HUES6 (cell line): ENCODE measurements around the gene FAM240B.

Experiments used
- H3K27ac ChIP-seq: 2 replicates; pipeline ENCODE4 v1.7.0; 2013; ENCODE audit warnings: low read depth, mild to moderate bottlenecking, low read length, inconsistent platforms
- H3K27me3 ChIP-seq: 2 replicates; pipeline ENCODE4 v1.6.1; 2013; ENCODE audit warnings: low read length; ENCODE audit not compliant: control insufficient read depth, insufficient read depth
- H3K36me3 ChIP-seq: 2 replicates; pipeline ENCODE4 v1.6.1; 2013; ENCODE audit warnings: low read length; ENCODE audit not compliant: control insufficient read depth, insufficient read depth
- H3K4me1 ChIP-seq: 2 replicates; pipeline ENCODE4 v1.6.1; 2013; ENCODE audit warnings: low read length; ENCODE audit not compliant: control insufficient read depth, insufficient read depth
- H3K4me3 ChIP-seq: 2 replicates; pipeline ENCODE4 v1.5.1; 2013; ENCODE audit warnings: low read depth, low read length
- H3K9ac ChIP-seq: one replicate; pipeline ENCODE4 v1.6.1; 2013; ENCODE audit warnings: mild to moderate bottlenecking, low read length
- H3K9me3 ChIP-seq: 2 replicates; pipeline ENCODE4 v1.6.1; 2013; ENCODE audit warnings: low read depth, low read length; ENCODE audit not compliant: control insufficient read depth, insufficient read depth

FAM240B gene

GRCh38 chr9:38705917-38706316 is 14.0 kb downstream of the FAM240B start:
- Histone ChIP-seq H3K4me3 (no peak overlapping the region), H3K27me3 (no peaks in the 10 kb centered on the region), H3K36me3 (no peaks in the 10 kb centered on the region), H3K9ac (no peak overlapping the region), H3K27ac (no peak overlapping the region), H3K4me1 (peaks cover 6% of the 10 kb centered on the region), H3K9me3 (no peaks in the 10 kb centered on the region; the same call in 1 of the 2 replicates)

- no peaks in the 10 kb centered on the region for H3K36me3 ChIP-seq
- H3K9ac ChIP-seq = no peak overlapping the region
- no peaks in the 10 kb centered on the region for H3K4me1 ChIP-seq
- no peaks in the 10 kb centered on the region; the same call in 1 of the 2 replicates for H3K9me3 ChIP-seq
- no peak overlapping the region for H3K27ac ChIP-seq
- H3K4me3 ChIP-seq = no peak overlapping the region
- no peaks in the 10 kb centered on the region for H3K27me3 ChIP-seq
These were observed 19.2 kb downstream of the FAM240B start for GRCh38 chr9:38700695-38701094.

- no peaks in the 10 kb centered on the region for H3K36me3 ChIP-seq
- no peaks in the 10 kb centered on the region; the same call in 1 of the 2 replicates for H3K9me3 ChIP-seq
- H3K4me3 ChIP-seq = no peak overlapping the region
- no peak overlapping the region for H3K27ac ChIP-seq
- H3K27me3 ChIP-seq = no peaks in the 10 kb centered on the region
- H3K4me1 ChIP-seq = no peaks in the 10 kb centered on the region
- H3K9ac ChIP-seq = no peak overlapping the region
These were observed 20.6 kb downstream of the FAM240B start for GRCh38 chr9:38699337-38699736.

- Histone ChIP-seq H3K4me1 (no peaks in the 10 kb centered on the region), H3K9me3 (no peaks in the 10 kb centered on the region), H3K9ac (no peak overlapping the region), H3K36me3 (no peaks in the 10 kb centered on the region), H3K27me3 (no peaks in the 10 kb centered on the region), H3K27ac (no peak overlapping the region), H3K4me3 (no peak overlapping the region)
These were observed 22.1 kb downstream of the FAM240B start for GRCh38 chr9:38697776-38698300.

- H3K4me3 ChIP-seq = no peak overlapping the region
- H3K27ac ChIP-seq = no peak overlapping the region
- no peaks in the 10 kb centered on the region for H3K36me3 ChIP-seq
- no peak overlapping the region for H3K9ac ChIP-seq
- H3K9me3 ChIP-seq = no peaks in the 10 kb centered on the region
- H3K4me1 ChIP-seq = no peaks in the 10 kb centered on the region
- no peaks in the 10 kb centered on the region for H3K27me3 ChIP-seq
These were observed 22.9 kb downstream of the FAM240B start for GRCh38 chr9:38696999-38697398.

GRCh38 chr9:38694676-38695075 is 25.3 kb downstream of the FAM240B start:
- Histone ChIP-seq H3K9me3 (no peaks in the 10 kb centered on the region), H3K4me1 (peaks cover 15% of the 10 kb centered on the region), H3K36me3 (no peaks in the 10 kb centered on the region), H3K4me3 (no peak overlapping the region), H3K9ac (no peak overlapping the region), H3K27me3 (no peaks in the 10 kb centered on the region), H3K27ac (no peak overlapping the region)

- Histone ChIP-seq H3K36me3 (no peaks in the 10 kb centered on the region), H3K27ac (no peak overlapping the region), H3K4me1 (peaks cover 27% of the 10 kb centered on the region), H3K4me3 (no peak overlapping the region), H3K27me3 (no peaks in the 10 kb centered on the region), H3K9me3 (no peaks in the 10 kb centered on the region), H3K9ac (no peak overlapping the region)
These were observed 27.2 kb downstream of the FAM240B start for GRCh38 chr9:38692707-38693106.

GRCh38 chr9:38690574-38690973 is 29.4 kb downstream of the FAM240B start:
- H3K9ac ChIP-seq = no peak overlapping the region
- H3K4me1 ChIP-seq = peaks cover 46% of the 10 kb centered on the region
- no peaks in the 10 kb centered on the region for H3K36me3 ChIP-seq

GRCh38 chr9:38689678-38690077 is 30.3 kb downstream of the FAM240B start:
- Histone ChIP-seq H3K27me3 (no peaks in the 10 kb centered on the region), H3K4me1 (peaks cover 55% of the 10 kb centered on the region), H3K27ac (0 out of 2 replicates have a peak overlapping the region, but pooled peaks have one; percentile 32)

More at GRCh38 chr9:38690574-38690973, 29.4 kb downstream of the FAM240B start:
- Histone ChIP-seq H3K4me3 (no peak overlapping the region), H3K9me3 (no peaks in the 10 kb centered on the region), H3K27ac (no peak overlapping the region), H3K27me3 (no peaks in the 10 kb centered on the region)

GRCh38 chr9:38687992-38688391 is 31.9 kb downstream of the FAM240B start:
- H3K9ac ChIP-seq = no peak overlapping the region
- no peaks in the 10 kb centered on the region for H3K36me3 ChIP-seq
- no peak overlapping the region for H3K4me3 ChIP-seq
- H3K27ac ChIP-seq = no peak overlapping the region
- no peaks in the 10 kb centered on the region for H3K9me3 ChIP-seq
- H3K27me3 ChIP-seq = no peaks in the 10 kb centered on the region
- H3K4me1 ChIP-seq = peaks cover 70% of the 10 kb centered on the region

More at GRCh38 chr9:38689678-38690077, 30.3 kb downstream of the FAM240B start:
- Histone ChIP-seq H3K9me3 (no peaks in the 10 kb centered on the region), H3K4me3 (no peak overlapping the region), H3K36me3 (no peaks in the 10 kb centered on the region), H3K9ac (no peak overlapping the region)

GRCh38 chr9:38687389-38687842 is 32.5 kb downstream of the FAM240B start:
- Histone ChIP-seq H3K4me1 (peaks cover 75% of the 10 kb centered on the region), H3K9me3 (no peaks in the 10 kb centered on the region), H3K9ac (peak overlapping the region; percentile 29), H3K27ac (peak overlapping the region; percentile 41; the same call in 1 of the 2 replicates), H3K4me3 (0 out of 2 replicates have a peak overlapping the region, but pooled peaks have one; percentile 0), H3K36me3 (no peaks in the 10 kb centered on the region), H3K27me3 (no peaks in the 10 kb centered on the region)
